Posterior cingulate gyrus (tissue), 11 donors: Measurements from ENCODE around the gene CUX1.

Source experiments
- DNase-seq, 10 donors: peaks; one replicate each; pipeline versions ENCODE4 v3.0.0 to v3.0.0-alpha.2; 2020 to 2021; ENCODE audit warnings: mixed read lengths in 3 of 10
- intact Hi-C: fragments of 100-400 bp; cut with DNase I; formaldehyde crosslinking; loops from one replicate; pipeline ENCODE4 v1.15.1; 2023

Gene CUX1

DNA sequence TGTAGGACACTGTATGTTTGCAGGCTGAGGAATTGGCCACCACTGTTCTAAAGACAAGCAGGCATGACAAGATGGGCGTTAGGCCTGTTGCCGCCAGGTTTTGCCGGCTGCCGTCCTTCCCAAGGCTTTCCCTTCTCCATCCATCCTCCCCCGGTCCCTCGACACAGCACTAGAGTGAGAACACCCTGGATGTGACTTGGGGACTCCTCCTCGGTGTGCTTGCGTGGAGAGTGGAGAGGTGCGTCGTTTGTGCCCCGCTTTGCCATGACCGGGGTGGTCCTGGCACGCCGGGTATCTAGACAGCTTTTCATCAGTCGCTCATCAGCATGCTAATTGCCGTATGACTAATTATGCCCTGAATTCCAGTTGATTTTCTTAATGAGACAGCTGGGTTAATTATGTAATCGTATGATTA is 262.6 kb downstream of the CUX1 start:
- intact Hi-C loops = no loop called here
- peak in 8 of 10 donors; percentile 31 to 88 (median 46) for DNase-seq

DNA sequence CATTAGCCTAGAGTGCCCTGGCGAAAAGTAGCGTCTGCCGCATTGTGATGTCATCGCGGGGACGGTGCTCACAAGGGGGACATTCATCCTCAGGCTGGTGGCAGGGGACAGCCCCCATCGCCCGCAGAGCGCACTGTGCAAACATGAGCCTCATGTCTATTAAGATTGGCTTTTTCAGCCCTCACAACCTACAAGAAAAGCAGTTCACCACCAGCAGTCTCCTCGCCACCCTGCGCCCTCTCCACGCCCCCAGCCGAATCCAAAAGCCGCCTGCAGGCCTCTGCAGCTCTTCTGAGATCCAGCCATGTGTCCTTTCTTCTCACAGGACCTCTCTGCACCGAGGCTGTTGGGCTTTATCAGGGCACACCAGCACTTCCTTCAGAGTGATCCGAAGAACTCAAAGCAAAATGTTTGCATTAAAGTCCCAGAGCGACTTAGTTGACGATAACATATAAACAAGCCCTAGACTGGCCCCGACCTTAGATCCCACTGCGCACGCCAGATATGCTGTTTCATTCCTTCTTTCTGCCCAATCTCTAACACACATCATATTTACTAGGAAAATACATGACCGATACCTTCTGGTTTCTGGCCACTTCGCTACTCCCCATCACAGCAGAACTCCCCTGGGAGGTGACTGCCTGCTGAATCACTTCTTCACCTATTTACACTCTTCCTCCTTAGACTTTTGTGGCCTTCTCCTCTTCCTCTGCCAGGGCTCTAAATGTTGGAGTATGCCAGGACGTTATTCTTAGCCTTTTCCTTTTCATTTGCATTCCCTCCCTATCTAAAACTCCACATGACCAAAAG is 263.2 kb downstream of the CUX1 start:
- DNase-seq = peak in 9 of 10 donors; percentile 31 to 91 (median 52)
- intact Hi-C loops = no loop called here

DNA sequence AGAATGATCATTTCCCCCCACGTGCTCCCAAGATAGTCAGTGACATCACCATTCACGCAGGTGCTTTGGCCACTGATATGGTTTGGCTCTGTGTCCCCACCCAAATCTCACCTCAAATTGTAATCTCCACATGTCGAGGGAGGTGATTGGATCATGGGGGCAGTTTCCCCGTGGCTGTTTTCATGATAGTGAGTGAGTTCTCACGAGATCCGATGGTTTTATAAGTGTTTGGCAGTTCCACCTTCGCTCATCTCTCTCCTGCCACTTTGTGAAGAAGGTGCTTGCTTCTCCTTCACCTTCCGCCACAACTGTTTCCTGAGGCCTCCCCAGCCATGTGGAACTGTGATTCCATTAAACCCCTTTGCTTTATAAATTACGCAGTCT is 263.8 kb downstream of the CUX1 start:
- intact Hi-C loops = no loop called here
- DNase-seq = no peak

DNA sequence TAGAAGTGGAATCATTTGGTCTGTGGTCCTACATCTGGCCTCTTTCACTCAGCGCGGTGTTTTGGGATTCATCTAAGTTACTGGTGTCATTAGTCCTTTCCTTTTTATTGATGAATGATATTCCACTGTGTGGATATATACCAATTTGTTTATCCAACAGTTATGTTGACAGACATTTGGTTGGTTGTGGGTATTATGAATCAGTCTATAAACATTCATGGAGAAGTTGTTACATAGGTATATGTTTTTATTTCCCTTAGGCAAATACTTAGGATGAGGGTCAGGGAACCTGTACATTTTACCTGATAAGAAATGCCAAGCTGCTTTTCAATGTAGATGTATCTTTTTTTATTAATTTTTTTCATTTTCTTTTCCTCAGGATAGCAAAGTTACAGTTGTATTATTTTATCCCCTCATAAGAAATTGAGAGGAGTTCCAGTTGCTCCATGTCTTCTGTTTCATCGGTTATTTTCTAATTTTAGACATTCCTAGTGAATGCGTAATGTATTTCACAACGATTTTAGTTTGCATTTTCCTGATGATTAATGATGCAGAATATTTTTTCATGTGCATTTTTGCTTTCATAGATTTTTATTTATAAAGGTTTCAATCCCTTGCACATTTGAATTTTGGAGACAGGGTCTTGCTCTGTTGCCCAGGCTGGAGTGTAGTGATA is 265.4 kb downstream of the CUX1 start:
- no peak for DNase-seq
- intact Hi-C loops = no loop called here

DNA sequence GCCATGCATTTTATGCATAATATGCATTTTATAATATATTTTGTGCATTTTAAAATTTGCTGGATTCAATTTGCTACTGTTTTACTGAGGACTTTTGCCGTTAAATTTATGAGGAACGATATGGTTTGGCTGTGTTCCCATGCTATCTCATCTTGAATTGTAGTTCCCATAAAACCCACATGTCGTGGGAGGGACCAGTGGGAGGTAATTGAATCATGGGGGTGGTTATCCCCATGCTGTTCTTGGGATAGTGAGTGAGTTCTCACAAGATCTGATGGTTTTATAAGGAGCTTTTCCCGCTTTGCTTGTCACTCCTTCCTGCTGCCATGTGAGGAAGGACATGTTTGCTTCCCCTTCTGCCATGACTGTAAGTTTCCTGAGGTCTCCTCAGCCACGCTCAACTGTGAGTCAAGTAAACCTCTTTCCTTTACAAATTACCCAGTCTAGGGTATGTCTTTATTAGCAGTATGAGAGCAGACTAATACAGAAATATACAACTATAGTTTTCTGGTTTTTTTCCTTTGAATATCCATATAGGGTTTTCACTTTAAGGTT is 267.9 kb downstream of the CUX1 start:
- DNase-seq = no peak

DNA sequence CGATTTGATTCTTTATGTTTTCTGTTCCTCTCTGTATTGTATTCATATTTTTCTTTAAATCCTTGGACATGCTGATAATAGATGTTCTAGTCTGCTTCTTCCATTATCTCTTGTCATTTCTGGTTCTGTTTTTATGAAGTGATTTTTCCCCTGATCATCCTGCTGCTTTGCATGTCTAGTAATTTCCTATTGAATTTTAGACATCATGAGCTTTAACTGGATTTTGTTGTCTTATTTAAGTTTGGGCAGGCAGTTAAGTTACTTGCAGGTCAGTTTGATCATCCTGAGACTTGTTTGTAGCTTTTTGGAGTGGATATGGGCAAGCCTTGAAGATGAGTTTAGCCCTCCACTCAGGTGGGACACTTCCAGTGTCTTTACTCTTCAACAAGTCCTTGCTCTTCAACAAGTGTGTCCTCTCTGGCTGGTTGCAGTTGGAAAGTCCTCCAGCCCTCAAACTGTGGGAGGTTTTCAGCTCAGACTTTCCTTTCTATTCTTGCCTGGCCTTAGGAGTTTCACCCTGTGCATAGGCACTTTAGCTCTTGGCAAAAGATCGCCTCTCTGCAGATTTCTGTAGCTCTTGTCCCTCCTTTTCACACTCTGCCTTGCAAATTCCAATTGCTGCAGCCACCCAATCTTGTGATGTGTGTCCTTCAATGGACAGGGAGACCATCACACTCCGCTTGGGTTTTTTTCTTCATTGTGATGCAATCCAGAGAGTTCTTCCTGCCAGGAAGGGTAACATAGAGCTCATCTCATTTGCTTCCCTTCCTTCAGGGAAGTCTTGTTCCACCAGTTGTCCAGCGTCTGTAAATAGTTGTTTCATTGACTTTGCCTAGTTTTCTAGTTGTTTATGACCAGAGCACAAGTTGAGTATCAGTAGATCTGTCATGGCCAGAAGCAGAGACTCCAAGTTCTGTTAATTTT is 272.0 kb downstream of the CUX1 start:
- intact Hi-C loops = no loop called here
- no peak for DNase-seq

More for the DNA sequence above, 267.9 kb downstream of the CUX1 start:
- intact Hi-C loops = no loop called here

DNA sequence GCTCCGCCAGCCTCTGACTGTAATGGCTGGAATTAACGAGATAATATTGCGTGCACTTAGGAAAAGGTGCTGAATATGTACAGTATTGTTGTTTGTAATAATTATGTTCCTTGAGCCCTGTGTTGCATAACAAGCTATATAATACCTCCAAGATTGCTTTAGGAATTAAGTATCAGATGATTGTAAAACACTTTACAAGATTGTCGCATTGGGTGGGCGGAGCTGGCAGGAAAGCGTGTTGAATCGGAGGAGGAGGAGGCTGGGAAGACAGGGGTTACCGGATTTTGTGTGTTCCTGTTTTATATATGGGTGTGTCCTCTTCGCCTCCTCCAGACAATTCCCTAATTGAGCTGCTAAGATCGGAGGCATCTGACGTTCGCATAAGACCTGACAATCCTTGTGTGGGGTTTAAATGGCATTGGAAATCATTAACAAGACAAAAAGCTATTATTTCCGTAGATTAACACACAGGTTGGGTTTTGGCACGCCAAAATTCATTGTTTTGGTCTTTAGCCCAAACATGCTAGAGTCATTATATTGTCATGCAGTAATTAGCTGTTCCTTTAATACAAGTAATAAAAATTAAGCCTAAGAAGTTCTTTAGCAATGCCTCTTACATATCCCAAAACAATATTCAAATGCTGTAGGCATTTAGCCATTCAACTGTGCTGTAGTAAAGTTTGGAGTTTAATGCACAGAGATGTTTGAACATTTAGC is 276.3 kb downstream of the CUX1 start:
- intact Hi-C loops = no loop called here
- no peak for DNase-seq

DNA sequence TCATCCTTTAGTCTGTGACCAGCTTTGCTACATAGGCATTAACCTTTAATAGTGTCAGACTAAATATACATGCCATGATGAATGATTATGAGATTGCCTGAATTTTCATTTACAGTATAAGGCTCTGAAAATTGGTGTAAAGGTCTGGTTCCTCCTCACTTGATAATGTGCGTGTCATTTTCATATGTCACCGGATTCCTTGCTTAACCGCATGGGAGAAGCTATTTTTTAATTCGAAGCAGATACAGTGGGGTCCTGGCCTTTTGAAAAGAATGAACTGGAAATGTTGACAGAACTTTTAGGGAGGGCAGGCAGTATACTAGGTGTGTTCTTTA is 276.9 kb downstream of the CUX1 start:
- intact Hi-C loops = no loop called here
- DNase-seq = no peak

DNA sequence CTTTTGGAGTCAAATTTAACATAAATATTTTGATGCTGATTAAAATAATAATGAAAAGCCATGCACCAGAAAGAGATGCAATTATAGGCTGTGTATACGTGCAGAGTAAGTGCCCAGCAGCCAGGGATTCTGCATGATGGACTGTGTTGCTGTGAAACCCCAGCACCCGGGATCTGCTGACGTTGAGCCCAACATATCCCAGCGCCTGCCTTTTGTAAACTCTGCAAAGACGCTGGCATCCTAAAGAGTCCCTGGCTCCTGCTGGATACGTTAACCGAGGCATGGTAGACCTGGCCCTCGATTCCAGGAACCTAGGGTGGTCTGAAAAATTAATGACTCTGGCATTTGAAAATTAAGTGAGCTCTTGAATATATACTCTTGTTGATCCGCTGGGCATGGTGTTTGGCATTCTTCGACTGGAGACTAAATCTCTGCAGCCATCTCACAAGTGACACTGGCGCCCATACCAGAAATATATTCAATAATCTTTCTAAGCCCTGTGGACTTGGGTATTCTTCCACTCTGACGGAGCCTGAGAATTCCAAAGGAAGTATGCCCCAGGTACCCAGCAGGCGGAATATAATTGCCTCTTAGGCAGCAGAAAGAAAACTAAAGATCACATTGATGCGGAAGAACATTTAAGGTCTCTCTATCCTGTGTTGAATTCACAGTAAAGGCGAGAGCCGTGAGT is 278.0 kb downstream of the CUX1 start:
- DNase-seq = no peak

DNA sequence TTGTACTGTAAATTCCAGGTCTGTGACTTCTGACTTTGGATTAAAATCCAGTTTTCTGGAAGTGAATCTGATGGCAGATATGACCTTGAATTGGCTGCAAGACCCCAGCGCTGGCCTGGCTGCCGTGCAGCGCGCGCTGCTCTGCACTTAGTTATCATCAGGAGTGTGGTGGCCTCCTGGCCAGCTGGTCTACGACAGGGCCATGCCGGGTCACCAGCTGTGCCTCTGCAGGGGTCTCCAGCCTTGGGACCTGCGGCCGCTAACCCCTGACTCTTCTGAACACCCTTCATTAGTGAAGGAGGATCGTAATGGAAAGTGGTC is 278.5 kb downstream of the CUX1 start:
- no peak for DNase-seq
- intact Hi-C loops = no loop called here

More for the DNA sequence above, 278.0 kb downstream of the CUX1 start:
- intact Hi-C loops = no loop called here

DNA sequence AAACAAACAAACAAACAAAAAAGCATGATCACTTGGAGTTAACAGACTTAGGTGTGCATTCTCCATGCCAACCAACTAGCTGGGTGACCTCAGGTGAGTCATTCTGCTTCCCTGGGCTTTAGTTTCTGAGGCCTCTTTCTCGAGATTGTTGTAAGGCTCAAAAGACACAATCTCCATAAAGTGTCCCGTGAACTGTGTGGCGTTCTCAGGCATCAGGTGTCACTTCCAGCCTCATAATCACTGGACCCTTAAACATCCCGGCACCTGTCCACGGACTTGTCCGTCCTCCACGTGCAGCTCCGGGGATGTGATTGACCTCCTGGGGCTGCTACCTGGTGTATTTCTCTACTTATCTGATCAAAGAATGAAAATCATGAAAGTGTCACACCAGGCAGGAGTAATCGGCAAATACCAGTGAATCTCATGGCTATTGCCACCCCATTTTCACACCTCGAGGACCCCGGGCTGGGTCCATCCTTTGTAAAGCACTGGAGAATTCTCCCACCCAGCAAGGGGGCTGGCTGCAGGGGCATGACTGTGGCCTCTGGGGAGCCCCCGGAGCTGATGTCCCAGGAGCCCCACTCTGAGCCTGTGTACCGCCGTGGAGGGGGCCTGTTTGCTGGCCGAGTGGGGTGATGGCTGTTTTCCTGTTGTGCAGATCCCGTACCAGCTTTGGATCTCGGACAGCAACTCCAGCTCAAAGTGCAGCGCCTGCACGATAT is 279.4 kb downstream of the CUX1 start:
- DNase-seq = no peak
- intact Hi-C loops = no loop called here

DNA sequence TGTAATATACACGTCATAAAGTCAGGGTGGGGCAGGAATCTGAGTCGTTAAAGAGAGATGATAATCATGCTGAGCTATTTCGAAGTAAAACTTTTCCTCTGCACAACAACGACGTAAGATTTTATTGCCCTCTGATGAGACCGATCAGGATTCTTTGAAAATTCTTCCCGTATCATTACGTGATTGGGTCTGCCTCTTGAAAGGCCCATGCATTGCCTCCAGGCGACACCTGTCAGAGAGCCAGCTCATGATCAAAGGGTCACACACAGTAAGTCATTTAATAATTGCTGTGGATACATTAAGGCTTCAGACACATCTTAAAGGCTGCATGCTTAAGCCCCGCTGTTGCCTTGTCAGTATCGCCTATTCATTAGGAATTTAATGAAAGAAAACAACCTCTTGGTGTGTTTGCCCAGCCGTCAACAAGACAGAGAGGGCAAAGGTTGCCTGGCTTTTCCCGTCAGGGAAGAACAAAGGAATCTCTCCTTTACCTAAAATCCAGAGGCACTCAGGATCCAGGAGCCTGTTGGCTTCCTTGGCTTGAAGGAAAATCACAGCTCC is 280.3 kb downstream of the CUX1 start:
- no peak for DNase-seq
- intact Hi-C loops = no loop called here

DNA sequence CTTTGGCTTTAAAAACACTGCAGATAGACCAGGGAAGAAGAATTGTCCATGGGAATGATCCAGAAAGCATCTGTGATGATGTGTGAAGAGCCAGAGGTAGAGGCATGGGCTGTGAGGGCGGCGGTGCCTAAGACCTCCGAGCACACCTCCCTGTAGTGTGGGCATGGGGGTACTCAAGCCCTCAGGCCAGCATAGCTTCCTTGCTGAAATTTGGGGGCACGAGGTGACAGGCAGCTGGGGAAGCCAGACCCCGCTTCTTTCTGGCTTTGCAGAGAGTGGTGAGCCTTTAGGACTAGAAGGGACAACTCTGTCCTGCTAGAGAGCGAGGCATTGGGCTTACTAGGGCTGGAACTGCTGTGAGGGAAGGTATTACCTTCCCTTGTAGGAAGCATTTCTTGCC is 281.6 kb downstream of the CUX1 start:
- intact Hi-C loops = no loop called here
- no peak for DNase-seq

DNA sequence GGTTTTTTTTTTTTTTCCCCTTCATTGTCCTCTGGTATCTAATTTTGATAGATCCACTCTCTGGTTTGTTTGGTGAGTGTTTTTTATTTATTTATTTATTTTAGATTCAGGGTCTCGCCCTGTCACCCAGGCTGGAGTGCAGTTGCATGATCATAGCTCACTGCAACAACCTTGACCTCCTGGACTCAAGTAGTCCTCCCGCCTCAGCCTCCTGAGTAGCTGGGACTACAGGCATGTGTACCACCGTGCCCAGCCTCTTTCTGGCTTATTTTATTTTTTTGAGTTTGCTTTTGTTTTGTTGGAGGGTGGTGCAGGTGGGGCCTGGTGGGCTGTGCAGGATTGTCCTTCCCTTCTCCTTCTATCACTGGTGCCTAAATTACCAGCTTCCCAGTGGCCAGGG is 282.0 kb downstream of the CUX1 start:
- intact Hi-C loops = no loop called here
- no peak for DNase-seq

DNA sequence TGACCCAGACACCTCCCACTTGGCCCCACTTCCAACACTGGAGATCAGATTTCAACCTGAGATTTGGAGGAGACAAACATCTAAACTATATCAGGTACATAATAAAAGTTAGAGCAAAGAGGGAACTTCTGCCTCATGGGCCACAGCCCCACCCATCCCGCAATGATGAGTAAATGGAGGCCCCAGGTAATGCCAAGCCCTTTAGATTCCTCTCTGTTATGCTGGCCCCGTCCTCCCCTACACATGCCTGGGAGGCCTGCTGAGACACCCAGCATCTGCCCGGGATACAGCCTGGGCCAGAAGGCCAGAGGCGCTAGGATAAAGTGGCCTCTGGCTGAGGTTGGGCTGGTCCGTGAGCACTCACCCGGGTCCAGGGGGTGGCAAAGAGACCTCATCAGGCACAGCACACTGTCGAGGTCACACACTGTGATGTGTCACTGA is 283.7 kb downstream of the CUX1 start:
- no peak for DNase-seq

DNA sequence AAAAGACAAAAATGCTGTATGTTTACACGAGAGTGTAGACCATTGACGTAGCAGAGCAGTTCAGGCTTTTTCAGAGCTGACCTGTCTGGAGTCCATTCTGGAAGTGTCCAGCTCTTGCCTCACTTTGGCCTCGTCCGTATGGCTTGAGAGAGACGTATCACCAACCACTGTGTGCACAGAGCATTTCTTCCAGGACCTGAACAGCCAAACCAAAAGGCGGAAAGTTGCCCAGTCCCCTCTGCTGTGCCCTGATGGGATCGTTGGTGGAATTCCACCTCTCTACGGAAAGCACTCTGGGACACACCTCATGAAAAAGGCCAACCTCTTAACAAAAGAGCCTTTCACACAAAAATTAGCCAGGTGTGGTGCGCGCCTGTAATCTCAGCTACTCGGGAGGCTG is 284.5 kb downstream of the CUX1 start:
- intact Hi-C loops = no loop called here
- no peak for DNase-seq

More for the DNA sequence above, 283.7 kb downstream of the CUX1 start:
- intact Hi-C loops = no loop called here

DNA sequence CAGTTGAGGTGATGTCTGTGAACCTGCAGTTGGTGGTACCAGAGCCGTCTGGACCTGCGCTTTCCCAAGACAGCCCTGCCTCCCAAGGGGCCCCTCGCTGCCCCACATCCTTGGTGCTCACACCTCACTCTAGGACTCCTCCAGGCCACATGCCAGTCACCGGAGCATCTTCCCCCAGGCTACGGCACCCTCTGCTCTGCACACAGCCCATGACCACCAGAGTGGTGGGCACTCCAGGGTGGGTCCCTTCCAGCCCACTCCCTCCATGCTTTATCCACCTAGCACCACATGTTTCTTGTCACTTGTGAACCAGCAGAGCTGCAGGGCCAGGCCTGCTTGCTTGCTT is 285.6 kb downstream of the CUX1 start:
- intact Hi-C loops = no loop called here

DNA sequence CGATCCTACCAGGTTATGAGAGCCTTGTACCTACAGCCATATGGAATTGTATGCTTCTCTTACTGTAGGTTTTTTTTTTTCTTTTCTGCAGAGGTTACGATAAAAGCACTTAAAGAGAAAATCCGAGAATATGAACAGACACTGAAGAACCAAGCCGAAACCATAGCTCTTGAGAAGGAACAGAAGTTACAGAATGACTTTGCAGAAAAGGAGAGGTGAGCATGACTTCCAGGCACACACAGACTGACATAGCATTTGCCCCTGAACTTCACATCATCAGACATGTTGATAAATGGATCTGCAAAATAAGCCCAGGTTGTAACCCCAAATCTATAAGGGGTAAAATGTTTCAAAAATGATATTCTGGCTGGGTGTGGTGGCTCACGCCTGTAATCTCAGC is 286.8 kb downstream of the CUX1 start:
- DNase-seq = no peak
- intact Hi-C loops = no loop called here

More for the DNA sequence above, 285.6 kb downstream of the CUX1 start:
- no peak for DNase-seq

DNA sequence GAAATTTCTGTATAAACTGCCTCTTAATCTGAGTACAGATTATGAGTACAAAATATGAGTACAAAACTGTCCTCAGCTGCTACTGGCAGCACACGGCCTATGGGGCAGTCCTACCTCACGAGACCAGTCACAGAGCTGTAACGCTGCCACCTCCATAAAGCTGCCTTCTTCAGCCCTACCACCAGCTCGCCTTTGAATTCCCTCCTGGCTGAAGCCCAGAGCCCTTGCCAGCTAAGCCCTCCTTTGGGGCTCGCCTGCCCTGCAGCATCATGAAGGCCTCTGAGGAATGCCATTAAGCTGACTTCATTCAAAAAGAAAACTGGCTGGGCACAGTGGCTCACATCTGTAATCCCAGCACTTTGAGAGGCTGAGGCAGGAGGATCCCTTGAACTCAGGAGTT is 289.2 kb downstream of the CUX1 start:
- no peak for DNase-seq
- intact Hi-C loops = no loop called here
